Measurements from ENCODE around the gene DNAH10. TPM values are rescaled to one million over a fixed set of nuclear protein-coding genes. Genes with fewer than 3 reads are reported as not detected.

DNAH10 gene
- total and polyA plus RNA-seq, 2 of the 4 experiments (the other 2 are of a cell fraction): 0.18 to 0.22 TPM

GRCh38 chr12:123907726-123908476, 145.8 kb downstream of the DNAH10 start:
- no peak overlapping the region; the same call in 1 of the 2 replicates for H3K4me2 ChIP-seq (ENCODE audit: low read depth, low read length)
- no peak overlapping the region for H3K27ac ChIP-seq (ENCODE audit: insufficient read depth, low read length)
- no peak overlapping the region for H2BK5ac ChIP-seq (ENCODE audit: low read depth, low read length, poor library complexity, severe bottlenecking)
- peak overlapping the region; percentile 91 for H2AFZ ChIP-seq (replicated peaks; ENCODE audit: low read length, poor library complexity)
- H3K9me1 ChIP-seq (ENCODE audit: insufficient read depth, low read length): no peaks in the 10 kb centered on the region; the same call in 1 of the 2 replicates
- no peak overlapping the region for H2BK20ac ChIP-seq (ENCODE audit: low read depth, low read length)
- in situ Hi-C loops (cut with MboI; ENCODE audit: low sequenced_read_pairs): no loop called here
- H4K8ac ChIP-seq (ENCODE audit: low read depth in 2 of 2, low read length in 2 of 2): peak overlapping the region; percentile 71 to 82; a peak in 3 of 4 replicates
- dilution Hi-C loops (cut with HindIII; ENCODE audit: low sequenced_read_pairs, unreplicated experiment): no loop called here
- H3K9me3 ChIP-seq (ENCODE audit: control insufficient read depth, insufficient read depth, low read length): no peaks in the 10 kb centered on the region
- H3K18ac ChIP-seq (ENCODE audit: low read depth, low read length): peak overlapping the region; percentile 77; the same call in 1 of the 2 replicates
- H3K23ac ChIP-seq (ENCODE audit: low read depth, low read length): no peak overlapping the region
- H2AK5ac ChIP-seq (ENCODE audit: low read depth, low read length): no peak overlapping the region
- H3K36me3 ChIP-seq (ENCODE audit: control insufficient read depth, insufficient read depth, low read length): no peaks in the 10 kb centered on the region
- no peak overlapping the region for H4K91ac ChIP-seq (ENCODE audit: insufficient read depth, low read depth, low read length)
- TF ChIP-seq, protein P1, sequence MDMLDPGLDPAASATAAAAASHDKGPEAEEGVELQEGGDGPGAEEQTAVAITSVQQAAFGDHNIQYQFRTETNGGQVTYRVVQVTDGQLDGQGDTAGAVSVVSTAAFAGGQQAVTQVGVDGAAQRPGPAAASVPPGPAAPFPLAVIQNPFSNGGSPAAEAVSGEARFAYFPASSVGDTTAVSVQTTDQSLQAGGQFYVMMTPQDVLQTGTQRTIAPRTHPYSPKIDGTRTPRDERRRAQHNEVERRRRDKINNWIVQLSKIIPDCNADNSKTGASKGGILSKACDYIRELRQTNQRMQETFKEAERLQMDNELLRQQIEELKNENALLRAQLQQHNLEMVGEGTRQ (IDR thresholded peaks at IDR 0.05; ENCODE audit: low read depth, low read length): no peak
- TF ChIP-seq MXI1 (IDR thresholded peaks at IDR 0.05; ENCODE audit: borderline replicate concordance, low read depth, low read length) (no peak), BHLHE40 (IDR thresholded peaks at IDR 0.05; ENCODE audit: low read depth, low read length) (no peak)
- TF ChIP-seq, protein P2, sequence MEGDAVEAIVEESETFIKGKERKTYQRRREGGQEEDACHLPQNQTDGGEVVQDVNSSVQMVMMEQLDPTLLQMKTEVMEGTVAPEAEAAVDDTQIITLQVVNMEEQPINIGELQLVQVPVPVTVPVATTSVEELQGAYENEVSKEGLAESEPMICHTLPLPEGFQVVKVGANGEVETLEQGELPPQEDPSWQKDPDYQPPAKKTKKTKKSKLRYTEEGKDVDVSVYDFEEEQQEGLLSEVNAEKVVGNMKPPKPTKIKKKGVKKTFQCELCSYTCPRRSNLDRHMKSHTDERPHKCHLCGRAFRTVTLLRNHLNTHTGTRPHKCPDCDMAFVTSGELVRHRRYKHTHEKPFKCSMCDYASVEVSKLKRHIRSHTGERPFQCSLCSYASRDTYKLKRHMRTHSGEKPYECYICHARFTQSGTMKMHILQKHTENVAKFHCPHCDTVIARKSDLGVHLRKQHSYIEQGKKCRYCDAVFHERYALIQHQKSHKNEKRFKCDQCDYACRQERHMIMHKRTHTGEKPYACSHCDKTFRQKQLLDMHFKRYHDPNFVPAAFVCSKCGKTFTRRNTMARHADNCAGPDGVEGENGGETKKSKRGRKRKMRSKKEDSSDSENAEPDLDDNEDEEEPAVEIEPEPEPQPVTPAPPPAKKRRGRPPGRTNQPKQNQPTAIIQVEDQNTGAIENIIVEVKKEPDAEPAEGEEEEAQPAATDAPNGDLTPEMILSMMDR (conservative IDR thresholded peaks at IDR 0.05; ENCODE audit: low read depth, low read length): no peak
- no peak for DNase-seq
- H2BK120ac ChIP-seq (ENCODE audit: low read depth, low read length): peak overlapping the region; percentile 43; the same call in 1 of the 2 replicates
- no peaks in the 10 kb centered on the region; the same call in 1 of the 2 replicates for H3K27me3 ChIP-seq (ENCODE audit: control insufficient read depth, insufficient read depth, low read length)
- CTCF ChIA-PET: no interaction called here
- H3K14ac ChIP-seq (replicated peaks; ENCODE audit: low read depth, low read length): 0 out of 2 replicates have a peak overlapping the region, but pooled peaks have one; percentile 23
- H3K56ac ChIP-seq (ENCODE audit: extremely low read depth, insufficient read depth, low read length): no peak overlapping the region
- H2AK9ac ChIP-seq (replicated peaks; ENCODE audit: low read depth, low read length, poor library complexity): peak overlapping the region; percentile 85
- H3K9ac ChIP-seq (ENCODE audit: low read depth, low read length): no peak overlapping the region
- H3K79me1 ChIP-seq (ENCODE audit: low read depth in 1 of 2, low read length in 2 of 2): no peaks in the 10 kb centered on the region
- H3K4me3 ChIP-seq (ENCODE audit: insufficient read depth, low read depth, low read length): no peak overlapping the region
- H4K5ac ChIP-seq (ENCODE audit: low read depth, low read length): peak overlapping the region; percentile 44
- H3K4ac ChIP-seq (ENCODE audit: low read depth, low read length): no peak overlapping the region; the same call in 1 of the 2 replicates
- H2BK15ac ChIP-seq (ENCODE audit: low read depth, low read length): no peak overlapping the region
- H3K4me1 ChIP-seq (ENCODE audit: control insufficient read depth, insufficient read depth, low read length): peaks cover 7% of the 10 kb centered on the region
- intact Hi-C loops (cut with micrococcal nuclease): loop anchor here (5.0 kb wide), 1 partner anchor 74 kb away; no protein-coding TSS in a partner anchor
- POLR2A ChIA-PET (ENCODE audit: unreplicated experiment): no interaction called here
- ATAC-seq (ENCODE audit: low read depth): peak; percentile 31
- no TSS peak for BruUV-seq (replicated peaks)
- no peaks in the 10 kb centered on the region for H4K20me1 ChIP-seq (ENCODE audit: insufficient read depth, low read length)
- 62% methylated on average over 4 of the region's 12 CpGs; no CpG with 5 or more reads in 1 of the 2 experiments for WGBS, 2 experiments (ENCODE audit: extremely low coverage in 2 of 2, insufficient read length in 1 of 2)
